Inflammatory macrophage treated with lipopolysaccharide for 4 hours (primary cell): Measurements from ENCODE around the gene LTC4S.
"Not testable (repeated sequence)": the region's sequence is repeated elsewhere in the genome, so short reads cannot be mapped to it uniquely, and the experiment has no call there.

Experiments used
- DNase-seq: peaks from one replicate; pipeline ENCODE4 v3.0.0-alpha.2; 2020

LTC4S gene

GRCh38 chr5:179769796-179770195, 24.0 kb upstream of the LTC4S start:
- peak; percentile 90 for DNase-seq

- no peak for DNase-seq
Observed at GRCh38 chr5:179771311-179771895, 22.4 kb upstream of the LTC4S start.

DNA sequence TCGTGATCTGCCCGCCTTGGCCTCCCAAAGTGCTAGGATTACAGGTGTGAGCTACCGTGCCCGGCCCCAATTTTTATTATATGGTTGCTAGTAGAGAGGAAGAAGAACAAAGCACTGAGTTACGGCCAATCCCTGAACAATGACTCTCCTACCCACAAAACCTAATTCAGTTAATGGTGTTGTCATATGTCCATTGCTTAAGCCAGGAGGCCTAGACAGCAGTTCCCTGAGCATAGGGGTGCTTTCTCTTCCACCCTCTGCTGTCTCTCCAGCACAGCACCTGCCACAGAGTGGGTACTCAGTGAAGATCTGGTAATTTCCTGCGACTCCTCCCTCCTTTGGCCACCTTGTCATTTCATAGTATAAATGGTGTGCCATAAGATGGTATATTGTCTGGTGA, 21.4 kb upstream of the LTC4S start:
- DNase-seq, result peak; percentile 63

DNA sequence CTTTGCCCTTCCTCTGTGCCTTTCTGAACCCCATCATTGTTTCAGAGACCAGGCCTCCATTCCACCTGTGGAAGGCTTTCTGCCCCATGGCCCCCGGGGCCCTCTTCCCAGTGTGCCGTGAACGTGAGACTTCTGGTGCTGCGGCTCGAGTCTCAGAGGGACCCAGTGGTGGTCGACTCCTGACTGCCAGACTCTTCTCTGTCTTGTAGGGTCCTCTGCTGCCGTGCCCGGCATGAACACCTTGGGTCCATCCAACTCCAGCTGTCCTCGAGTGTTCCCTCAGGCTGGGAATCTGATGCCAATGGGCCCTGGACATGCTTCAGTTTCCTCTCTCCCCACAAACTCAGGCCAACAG, 20.1 kb upstream of the LTC4S start:
- DNase-seq, result no peak

DNA sequence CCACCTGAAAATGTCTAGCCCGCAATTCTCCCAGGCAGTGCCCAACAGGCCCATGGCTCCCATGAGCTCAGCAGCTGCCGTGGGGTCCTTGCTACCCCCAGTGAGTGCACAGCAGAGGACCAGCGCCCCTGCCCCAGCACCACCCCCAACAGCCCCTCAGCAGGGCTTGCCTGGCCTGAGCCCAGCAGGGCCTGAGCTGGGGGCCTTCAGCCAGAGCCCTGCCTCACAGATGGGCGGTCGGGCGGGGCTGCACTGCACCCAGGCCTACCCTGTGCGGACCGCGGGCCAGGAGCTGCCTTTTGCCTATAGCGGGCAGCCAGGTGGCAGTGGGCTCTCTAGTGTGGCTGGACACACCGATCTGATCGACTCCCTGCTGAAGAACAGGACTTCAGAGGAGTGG, 19.3 kb upstream of the LTC4S start:
- DNase-seq, result no peak

DNA sequence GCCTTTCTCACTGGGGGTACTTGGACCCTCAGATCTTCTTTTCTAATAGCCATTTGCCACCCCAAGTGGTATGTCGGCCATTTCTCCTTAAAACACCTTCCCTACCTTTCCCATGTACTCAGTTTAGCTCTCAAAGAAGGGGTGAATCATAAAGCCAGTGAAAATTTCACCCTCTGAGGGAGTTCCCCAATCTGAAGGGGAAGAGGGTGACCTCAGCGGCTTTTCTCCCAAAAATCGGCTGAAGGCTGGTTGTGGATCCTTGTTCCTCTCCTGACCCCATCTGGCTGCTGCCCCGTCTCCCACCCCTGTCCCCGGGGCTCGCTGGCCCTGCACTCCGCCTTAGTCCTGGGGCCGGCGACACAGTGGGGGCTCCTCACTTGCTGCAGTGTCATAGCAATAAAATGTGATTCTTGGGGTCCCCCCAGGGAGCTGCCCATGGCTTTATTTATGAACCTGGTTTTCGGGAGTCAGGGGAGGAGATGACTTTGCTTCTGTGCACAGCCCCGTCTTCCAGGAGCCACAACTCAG, 17.3 kb upstream of the LTC4S start:
- DNase-seq, result peak; percentile 62

- no peak for DNase-seq
Observed at GRCh38 chr5:179777456-179777855, 16.3 kb upstream of the LTC4S start.

- peak; percentile 63 for DNase-seq
Observed at GRCh38 chr5:179777909-179778308, 15.9 kb upstream of the LTC4S start.

DNA sequence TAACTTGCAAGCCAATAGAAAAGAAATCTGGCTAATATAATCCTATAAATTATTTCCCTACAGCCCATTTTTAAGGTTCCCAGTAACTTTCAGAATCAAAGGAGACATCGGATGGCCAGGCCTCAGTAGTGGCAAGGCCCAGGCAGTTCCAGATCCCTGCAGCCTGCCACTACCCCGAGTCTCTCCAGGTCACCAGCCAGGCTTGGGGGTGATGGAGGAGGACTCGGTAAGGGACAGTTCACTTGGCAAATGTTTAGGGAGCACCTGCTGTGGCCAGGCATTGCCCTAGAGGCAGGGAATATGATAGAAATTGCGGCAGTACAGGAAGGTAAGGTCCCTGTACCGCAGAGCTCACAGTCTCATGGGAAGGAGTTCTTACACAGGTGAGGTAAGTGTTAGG, 15.2 kb upstream of the LTC4S start:
- no peak for DNase-seq

GRCh38 chr5:179779826-179780225, 14.0 kb upstream of the LTC4S start:
- DNase-seq, result no peak

DNA sequence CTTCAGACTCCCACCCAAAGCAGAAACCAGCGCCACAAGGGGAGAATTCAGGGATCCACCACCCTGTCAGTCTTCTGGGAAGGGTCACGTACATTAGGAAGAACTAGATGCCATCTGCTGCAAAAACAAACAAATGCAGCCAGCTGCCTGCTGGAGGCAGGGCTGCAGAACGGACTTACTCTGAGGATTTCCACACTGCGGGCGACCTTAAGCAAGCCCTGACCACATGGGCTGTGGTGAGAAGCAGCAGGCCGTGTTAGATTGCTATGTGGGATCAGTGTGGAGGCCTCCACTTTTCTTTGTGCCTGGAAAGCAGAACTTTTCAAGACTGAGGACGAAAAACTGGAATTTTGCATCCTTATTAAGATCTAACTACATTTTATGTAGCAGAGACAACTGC, 13.4 kb upstream of the LTC4S start:
- peak; percentile 85 for DNase-seq

DNA sequence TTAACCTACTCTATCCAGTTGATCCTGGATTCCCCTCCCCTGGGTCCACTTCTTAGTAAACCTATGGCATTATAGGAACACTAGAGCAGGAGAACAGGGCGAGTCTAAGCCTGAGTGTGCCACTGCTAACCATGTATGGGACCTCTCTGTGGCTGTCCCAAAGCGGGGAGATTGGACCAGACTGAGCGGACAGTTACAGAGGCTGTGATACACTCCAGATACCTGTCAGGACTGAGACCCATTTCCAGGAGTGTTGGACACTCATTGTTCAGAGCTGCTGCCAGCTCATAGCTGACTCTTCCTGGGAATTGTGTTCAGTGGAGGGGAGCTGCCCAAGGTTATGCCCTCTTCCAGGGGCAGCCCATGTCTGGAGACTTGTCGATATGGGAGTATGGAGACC, 11.9 kb upstream of the LTC4S start:
- no peak for DNase-seq

GRCh38 chr5:179783128-179783527, 10.7 kb upstream of the LTC4S start:
- no peak for DNase-seq

DNA sequence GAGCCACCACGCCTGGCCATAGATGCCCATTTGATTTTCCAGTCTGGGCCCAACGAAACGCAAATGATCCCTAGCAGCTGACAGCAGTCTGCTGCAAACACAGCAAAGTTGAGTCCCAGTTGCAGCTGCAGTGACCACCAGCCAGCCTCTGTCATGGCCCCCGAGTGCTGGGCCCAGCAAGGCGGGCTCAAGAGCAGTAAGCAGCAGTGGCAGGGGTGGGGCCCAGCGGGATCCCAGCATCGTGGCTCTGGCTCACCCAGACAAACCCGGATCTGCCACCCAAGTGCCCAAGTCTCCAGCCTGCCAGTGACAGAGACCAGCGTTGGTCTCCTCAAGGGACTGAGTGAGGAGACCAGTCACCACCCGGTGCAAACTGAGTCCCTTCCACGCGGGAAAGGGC, 6.9 kb upstream of the LTC4S start:
- no peak for DNase-seq

GRCh38 chr5:179788193-179788854, 5.5 kb upstream of the LTC4S start:
- DNase-seq, result no peak

DNA sequence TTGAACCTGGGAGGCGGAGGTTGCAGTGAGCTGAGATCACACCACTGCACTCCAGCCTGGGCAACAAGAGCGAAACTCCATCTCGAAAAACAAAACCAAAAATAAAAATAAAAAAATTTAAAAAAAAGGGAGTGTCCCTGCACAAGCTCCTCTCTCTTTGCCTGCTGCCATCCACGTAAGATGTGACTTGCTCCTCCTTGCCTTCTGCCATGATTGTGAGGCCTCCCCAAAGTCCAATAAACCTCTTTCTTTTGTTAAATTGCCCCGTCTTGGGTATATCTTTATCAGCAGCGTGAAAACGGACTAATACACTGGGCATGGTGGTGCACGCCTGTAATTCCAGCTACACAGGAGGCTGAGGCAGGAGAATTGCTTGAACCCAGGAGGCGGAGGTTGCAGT, 4.5 kb upstream of the LTC4S start:
- DNase-seq, result not testable (repeated sequence)

- DNase-seq, result no peak
Observed at GRCh38 chr5:179791881-179792611, 1.7 kb upstream of the LTC4S start.

- peak; percentile 58 for DNase-seq
Observed at GRCh38 chr5:179792612-179793467, 946 bp upstream of the LTC4S start.

GRCh38 chr5:179794171-179794570, 385 bp downstream of the LTC4S start:
- DNase-seq, result no peak

DNA sequence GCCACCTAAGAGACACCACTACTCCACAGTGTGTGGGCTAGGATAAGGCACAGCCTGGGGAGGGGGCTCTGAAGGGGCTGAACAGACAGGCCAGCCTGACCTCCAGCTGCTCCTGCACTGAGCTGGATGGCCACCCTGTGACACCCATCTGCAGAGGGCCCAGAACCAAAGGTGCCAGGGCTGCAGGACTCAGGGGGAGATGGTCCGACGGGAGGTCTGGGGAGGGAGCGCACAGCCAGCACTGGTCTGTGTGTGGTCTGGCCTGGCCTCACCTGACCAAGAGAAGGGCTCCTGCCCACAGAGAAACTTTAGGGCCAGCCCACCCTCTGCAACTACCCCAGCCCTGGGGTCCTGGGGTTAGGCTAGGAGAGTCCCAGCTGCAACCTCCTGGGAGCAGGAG, 789 bp downstream of the LTC4S start:
- no peak for DNase-seq

DNA sequence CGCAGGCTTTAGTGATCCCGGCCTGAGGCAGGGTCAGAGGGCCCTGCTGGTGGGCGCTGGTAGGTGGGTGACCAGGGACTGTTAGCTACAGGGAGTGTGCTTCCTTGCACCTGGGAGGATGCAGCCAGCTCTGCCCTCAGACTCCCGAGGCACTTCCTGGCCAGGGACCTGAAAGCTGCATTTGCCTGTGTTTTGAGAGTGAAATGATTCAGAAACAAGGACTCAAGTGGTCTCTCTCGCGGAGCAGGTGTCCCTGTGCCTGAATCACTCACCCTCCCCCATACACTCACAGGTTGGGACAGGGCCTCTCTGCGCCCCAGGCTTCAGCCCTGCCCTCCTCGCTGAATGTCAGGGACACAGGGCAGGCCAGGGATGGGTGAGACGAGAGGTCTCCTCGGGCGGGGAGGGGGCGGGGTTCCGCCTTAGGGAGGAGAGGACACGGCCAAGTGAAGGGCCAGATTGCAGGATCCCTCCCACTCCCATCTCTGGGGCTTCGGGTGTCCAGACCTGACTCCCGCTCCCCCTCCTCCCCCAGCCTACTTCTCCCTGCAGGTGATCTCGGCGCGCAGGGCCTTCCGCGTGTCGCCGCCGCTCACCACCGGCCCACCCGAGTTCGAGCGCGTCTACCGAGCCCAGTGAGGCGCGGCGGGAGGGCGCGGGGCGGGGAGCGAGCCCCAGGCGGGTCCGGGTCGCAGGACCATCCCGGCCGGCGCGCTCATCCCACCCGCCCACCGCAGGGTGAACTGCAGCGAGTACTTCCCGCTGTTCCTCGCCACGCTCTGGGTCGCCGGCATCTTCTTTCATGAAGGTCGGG, 1.5 kb downstream of the LTC4S start:
- no peak for DNase-seq
